ENCODE data around the gene PSD4.

- TF ChIP-seq CTCF (IDR thresholded peaks at IDR 0.05; ENCODE audit: poor library complexity, severe bottlenecking) = no peak
- TF ChIP-seq EZH2 (IDR thresholded peaks at IDR 0.05; ENCODE audit: borderline replicate concordance, insufficient read depth, low read length, poor library complexity, severe bottlenecking) = no peak
- no peak for TF ChIP-seq REST (IDR thresholded peaks at IDR 0.05; ENCODE audit: borderline replicate concordance)
- TF ChIP-seq EP300 (conservative IDR thresholded peaks at IDR 0.05; ENCODE audit: poor library complexity, severe bottlenecking) = no peak
Measured at GRCh38 chr2:113142290-113142689, 31.5 kb upstream of the PSD4 start.
